Measurements from ENCODE around the gene RRM2. TPM values are rescaled to one million over a fixed set of nuclear protein-coding genes. Genes with fewer than 3 reads are reported as not detected.

RRM2 gene
- polyA plus RNA-seq, 1 donor from 2014 or later = 0.57 TPM

- H2AFZ ChIP-seq (ENCODE audit: low read depth, low read length) = no peak overlapping the region
- no peak overlapping the region for H3K27ac ChIP-seq (ENCODE audit: low read length)
- H3F3A ChIP-seq (ENCODE audit: insufficient read depth, low read length, poor library complexity, severe bottlenecking) = no peaks in the 10 kb centered on the region
- no peak overlapping the region for H3K9ac ChIP-seq (ENCODE audit: low read length)
- H3K36me3 ChIP-seq (ENCODE audit: insufficient read depth, low read length) = no peaks in the 10 kb centered on the region
- H3K27me3 ChIP-seq (ENCODE audit: insufficient read depth, low read depth, low read length) = no peaks in the 10 kb centered on the region
- TF ChIP-seq RAD21 (conservative IDR thresholded peaks at IDR 0.05) (no peak), SMC3 (conservative IDR thresholded peaks at IDR 0.05; ENCODE audit: poor library complexity) (no peak), CTCF (IDR thresholded peaks at IDR 0.05; ENCODE audit: poor library complexity, severe bottlenecking) (no peak), TAF1 (IDR thresholded peaks at IDR 0.05; ENCODE audit: low read depth) (no peak), EP300 (conservative IDR thresholded peaks at IDR 0.05; ENCODE audit: poor library complexity, severe bottlenecking) (no peak), REST (IDR thresholded peaks at IDR 0.05; ENCODE audit: borderline replicate concordance) (no peak), MXI1 (conservative IDR thresholded peaks at IDR 0.05; ENCODE audit: poor library complexity, severe bottlenecking) (no peak), POLR2AphosphoS5 (IDR thresholded peaks at IDR 0.05) (no peak), EZH2 (IDR thresholded peaks at IDR 0.05; ENCODE audit: borderline replicate concordance, insufficient read depth, low read length, poor library complexity, severe bottlenecking) (no peak)
- H3K79me2 ChIP-seq (replicated peaks; ENCODE audit: insufficient read depth, low read length) = no peaks in the 10 kb centered on the region
- H3K4me3 ChIP-seq (ENCODE audit: low read length) = no peak overlapping the region
- H3K4me2 ChIP-seq (ENCODE audit: low read length) = no peak overlapping the region
- no peaks in the 10 kb centered on the region for H4K20me1 ChIP-seq (ENCODE audit: insufficient read depth)
- H3K9me2 ChIP-seq (ENCODE audit: insufficient read depth, low read length) = no peaks in the 10 kb centered on the region
- no peaks in the 10 kb centered on the region for H3K9me3 ChIP-seq (ENCODE audit: low read length)
Observed at GRCh38 chr2:10178751-10179150, 56.2 kb downstream of the RRM2 start.

GRCh38 chr2:10179422-10179821 is 56.9 kb downstream of the RRM2 start:
- Histone ChIP-seq H3K9ac (ENCODE audit: low read length) (no peak overlapping the region), H3K4me2 (ENCODE audit: low read length) (no peak overlapping the region), H4K20me1 (ENCODE audit: insufficient read depth) (no peaks in the 10 kb centered on the region), H3K36me3 (ENCODE audit: insufficient read depth, low read length) (no peaks in the 10 kb centered on the region), H3K4me3 (ENCODE audit: low read length) (no peak overlapping the region), H3K27me3 (ENCODE audit: insufficient read depth, low read depth, low read length) (no peaks in the 10 kb centered on the region), H3K9me2 (ENCODE audit: insufficient read depth, low read length) (no peaks in the 10 kb centered on the region), H2AFZ (ENCODE audit: low read depth, low read length) (no peak overlapping the region), H3K27ac (ENCODE audit: low read length) (no peak overlapping the region), H3K79me2 (replicated peaks; ENCODE audit: insufficient read depth, low read length) (no peaks in the 10 kb centered on the region), H3F3A (ENCODE audit: insufficient read depth, low read length, poor library complexity, severe bottlenecking) (no peaks in the 10 kb centered on the region), H3K9me3 (ENCODE audit: low read length) (no peaks in the 10 kb centered on the region)
- TF ChIP-seq REST (IDR thresholded peaks at IDR 0.05; ENCODE audit: borderline replicate concordance) (no peak), EP300 (conservative IDR thresholded peaks at IDR 0.05; ENCODE audit: poor library complexity, severe bottlenecking) (no peak), EZH2 (IDR thresholded peaks at IDR 0.05; ENCODE audit: borderline replicate concordance, insufficient read depth, low read length, poor library complexity, severe bottlenecking) (no peak), POLR2AphosphoS5 (IDR thresholded peaks at IDR 0.05) (no peak), CTCF (IDR thresholded peaks at IDR 0.05; ENCODE audit: poor library complexity, severe bottlenecking) (no peak), RAD21 (conservative IDR thresholded peaks at IDR 0.05) (no peak), TAF1 (IDR thresholded peaks at IDR 0.05; ENCODE audit: low read depth) (no peak), MXI1 (conservative IDR thresholded peaks at IDR 0.05; ENCODE audit: poor library complexity, severe bottlenecking) (no peak), SMC3 (conservative IDR thresholded peaks at IDR 0.05; ENCODE audit: poor library complexity) (no peak)

Measured in neural cell (in vitro differentiated cells).